Mucosa of rectum (tissue), 2 donors: ENCODE results near the gene ZNF503.

Source experiments
- H3K27ac ChIP-seq, 2 donors: one replicate each; pipeline ENCODE4 v1.7.0; 2013; ENCODE audit warnings: inconsistent platforms in 2 of 2, low read depth in 2 of 2, low read length in 2 of 2
- H3K27me3 ChIP-seq, 2 donors: one replicate each; pipeline ENCODE4 v1.7.0; 2013; ENCODE audit warnings: low read length in 2 of 2; ENCODE audit not compliant: control insufficient read depth in 2 of 2, insufficient read depth in 2 of 2
- H3K36me3 ChIP-seq, 2 donors: one replicate each; pipeline ENCODE4 v1.7.0; 2013; ENCODE audit warnings: low read length in 2 of 2; ENCODE audit not compliant: control insufficient read depth in 2 of 2, insufficient read depth in 2 of 2
- H3K4me1 ChIP-seq, 2 donors: one replicate each; pipeline ENCODE4 v1.7.0; 2013; ENCODE audit warnings: low read length in 2 of 2, mild to moderate bottlenecking in 1 of 2; ENCODE audit not compliant: control insufficient read depth in 2 of 2, insufficient read depth in 2 of 2
- H3K4me3 ChIP-seq, 2 donors: one replicate each; pipeline ENCODE4 v1.7.0; 2013; ENCODE audit warnings: low read length in 2 of 2
- H3K9ac ChIP-seq, 2 donors: one replicate each; pipeline ENCODE4 v1.7.0; 2013; ENCODE audit warnings: low read length in 2 of 2, low read depth in 1 of 2, mild to moderate bottlenecking in 1 of 2
- H3K9me3 ChIP-seq, 2 donors: one replicate each; pipeline ENCODE4 v1.7.0; 2013; ENCODE audit warnings: low read length in 2 of 2; ENCODE audit not compliant: control insufficient read depth in 2 of 2
- donor health status: healthy.
- donor health status: Normal muscosa, but diverticular disease.

Gene ZNF503

DNA sequence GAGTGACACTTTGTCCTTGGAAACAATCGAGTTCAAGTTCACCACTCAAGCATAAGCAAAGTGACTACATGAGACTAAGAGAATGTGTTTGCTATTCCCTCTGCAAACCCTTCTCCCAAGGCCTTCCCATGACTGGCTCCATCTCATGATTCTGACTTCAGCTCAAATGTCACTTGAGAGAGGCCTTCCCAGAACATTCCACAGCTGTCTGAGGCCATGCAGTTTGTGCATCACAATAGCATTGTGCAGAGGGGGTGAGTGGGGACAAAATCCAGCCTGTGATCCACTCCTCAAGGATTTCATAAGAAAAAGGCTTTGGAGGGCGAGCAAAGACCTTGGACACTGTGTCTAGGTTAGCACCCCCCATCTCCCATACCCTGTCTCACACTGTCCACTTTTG lies 23.0 kb upstream of the ZNF503 start:
- H3K36me3 ChIP-seq: no peaks in the 10 kb centered on the region
- no peak overlapping the region for H3K27ac ChIP-seq
- no peak overlapping the region for H3K4me3 ChIP-seq
- H3K9ac ChIP-seq: no peak overlapping the region
- peaks cover 0 to 2% of the 10 kb centered on the region in 2 donors for H3K4me1 ChIP-seq
- no peaks in the 10 kb centered on the region for H3K9me3 ChIP-seq
- no peaks in the 10 kb centered on the region for H3K27me3 ChIP-seq

DNA sequence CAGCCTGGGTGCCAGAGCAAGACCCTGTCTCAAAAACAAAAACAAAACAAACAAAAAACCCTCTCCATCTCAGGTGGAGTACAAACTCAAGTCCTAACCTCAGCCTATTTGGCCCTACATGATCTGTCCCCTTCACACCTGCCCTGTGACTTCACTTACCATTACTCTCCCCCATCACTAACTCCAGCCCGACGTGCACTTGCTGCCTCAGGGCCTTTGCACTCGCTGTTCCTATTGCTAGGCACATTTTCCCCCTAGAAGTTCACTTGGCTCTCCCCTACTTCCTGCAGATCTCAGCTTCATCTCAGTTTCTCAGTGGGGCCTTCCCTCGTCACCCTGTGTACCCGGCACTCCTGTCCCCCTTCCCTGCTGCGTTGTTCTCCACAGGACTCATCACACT lies 21.3 kb upstream of the ZNF503 start:
- Histone ChIP-seq H3K4me1 (peaks cover 0 to 1% of the 10 kb centered on the region in 2 donors), H3K27me3 (no peaks in the 10 kb centered on the region), H3K36me3 (no peaks in the 10 kb centered on the region), H3K9ac (no peak overlapping the region), H3K9me3 (no peaks in the 10 kb centered on the region), H3K4me3 (no peak overlapping the region), H3K27ac (no peak overlapping the region)

- Histone ChIP-seq H3K27ac (no peak overlapping the region), H3K27me3 (peaks cover 0 to 2% of the 10 kb centered on the region in 2 donors), H3K9me3 (no peaks in the 10 kb centered on the region), H3K4me3 (no peak overlapping the region), H3K36me3 (no peaks in the 10 kb centered on the region), H3K4me1 (no peaks in the 10 kb centered on the region), H3K9ac (no peak overlapping the region)
These were observed 17.1 kb upstream of the ZNF503 start for GRCh38 chr10:75418712-75419111.

- H3K36me3 ChIP-seq: no peaks in the 10 kb centered on the region
- H3K27ac ChIP-seq: no peak overlapping the region
- H3K9me3 ChIP-seq: no peaks in the 10 kb centered on the region
- peaks cover 0 to 2% of the 10 kb centered on the region in 2 donors for H3K27me3 ChIP-seq
- no peak overlapping the region for H3K4me3 ChIP-seq
- no peaks in the 10 kb centered on the region for H3K4me1 ChIP-seq
- H3K9ac ChIP-seq: no peak overlapping the region
These were observed 16.7 kb upstream of the ZNF503 start for GRCh38 chr10:75418293-75418692.

DNA sequence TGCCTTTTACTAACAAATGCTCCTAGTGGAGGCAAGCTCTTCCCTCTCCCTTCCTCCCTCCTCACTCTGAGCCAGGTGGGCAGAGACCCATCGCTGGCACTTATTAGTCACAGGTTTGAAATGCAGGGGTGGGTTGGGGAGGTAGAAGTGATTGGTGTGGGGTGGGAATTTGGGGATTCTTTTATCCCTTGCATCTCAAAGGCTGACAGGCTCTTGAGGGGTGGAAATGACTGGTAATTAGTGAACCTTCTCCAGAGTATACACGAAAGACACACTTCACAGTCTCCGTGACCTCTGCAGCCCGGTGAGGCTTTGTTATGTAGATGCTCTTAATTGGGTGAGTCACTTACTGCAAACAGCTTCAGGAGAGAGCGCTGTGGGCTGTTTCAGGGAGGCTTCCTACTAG lies 16.0 kb upstream of the ZNF503 start:
- Histone ChIP-seq H3K27ac (no peak overlapping the region), H3K9me3 (no peaks in the 10 kb centered on the region), H3K9ac (no peak overlapping the region), H3K4me1 (no peaks in the 10 kb centered on the region), H3K36me3 (no peaks in the 10 kb centered on the region), H3K4me3 (no peak overlapping the region), H3K27me3 (peaks cover 0 to 2% of the 10 kb centered on the region in 2 donors)

DNA sequence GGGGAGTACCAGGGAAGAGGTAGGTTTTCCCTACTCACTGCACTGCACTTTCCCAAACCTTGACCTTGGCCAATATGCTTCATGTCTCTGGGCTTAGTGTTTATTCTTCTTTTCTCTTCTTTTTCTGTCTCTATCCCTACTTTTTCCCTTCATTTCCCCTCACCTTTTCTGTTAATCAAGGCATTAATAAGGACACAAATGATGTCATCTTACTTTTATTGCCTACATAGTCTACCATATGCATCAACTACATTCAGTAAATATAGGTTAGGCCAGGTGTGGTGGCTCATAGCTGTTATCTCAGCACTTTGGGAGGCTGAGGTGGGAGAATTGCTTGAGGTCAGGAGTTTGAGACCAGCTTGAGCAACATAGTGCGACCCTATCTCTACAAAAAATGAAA lies 13.0 kb upstream of the ZNF503 start:
- no peak overlapping the region for H3K27ac ChIP-seq

GRCh38 chr10:75410132-75411005 lies 8.8 kb upstream of the ZNF503 start:
- H3K9ac ChIP-seq: no peak overlapping the region
- H3K4me1 ChIP-seq: peaks cover 3 to 9% of the 10 kb centered on the region in 2 donors
- H3K27ac ChIP-seq: no peak overlapping the region
- H3K36me3 ChIP-seq: no peaks in the 10 kb centered on the region
- H3K27me3 ChIP-seq: peaks cover 2 to 3% of the 10 kb centered on the region in 2 donors
- H3K9me3 ChIP-seq: no peaks in the 10 kb centered on the region
- no peak overlapping the region for H3K4me3 ChIP-seq

More for the DNA sequence above, 13.0 kb upstream of the ZNF503 start:
- Histone ChIP-seq H3K9ac (no peak overlapping the region), H3K36me3 (no peaks in the 10 kb centered on the region), H3K4me3 (no peak overlapping the region), H3K4me1 (peaks cover 0 to 3% of the 10 kb centered on the region in 2 donors), H3K27me3 (peaks cover 0 to 2% of the 10 kb centered on the region in 2 donors), H3K9me3 (no peaks in the 10 kb centered on the region)

DNA sequence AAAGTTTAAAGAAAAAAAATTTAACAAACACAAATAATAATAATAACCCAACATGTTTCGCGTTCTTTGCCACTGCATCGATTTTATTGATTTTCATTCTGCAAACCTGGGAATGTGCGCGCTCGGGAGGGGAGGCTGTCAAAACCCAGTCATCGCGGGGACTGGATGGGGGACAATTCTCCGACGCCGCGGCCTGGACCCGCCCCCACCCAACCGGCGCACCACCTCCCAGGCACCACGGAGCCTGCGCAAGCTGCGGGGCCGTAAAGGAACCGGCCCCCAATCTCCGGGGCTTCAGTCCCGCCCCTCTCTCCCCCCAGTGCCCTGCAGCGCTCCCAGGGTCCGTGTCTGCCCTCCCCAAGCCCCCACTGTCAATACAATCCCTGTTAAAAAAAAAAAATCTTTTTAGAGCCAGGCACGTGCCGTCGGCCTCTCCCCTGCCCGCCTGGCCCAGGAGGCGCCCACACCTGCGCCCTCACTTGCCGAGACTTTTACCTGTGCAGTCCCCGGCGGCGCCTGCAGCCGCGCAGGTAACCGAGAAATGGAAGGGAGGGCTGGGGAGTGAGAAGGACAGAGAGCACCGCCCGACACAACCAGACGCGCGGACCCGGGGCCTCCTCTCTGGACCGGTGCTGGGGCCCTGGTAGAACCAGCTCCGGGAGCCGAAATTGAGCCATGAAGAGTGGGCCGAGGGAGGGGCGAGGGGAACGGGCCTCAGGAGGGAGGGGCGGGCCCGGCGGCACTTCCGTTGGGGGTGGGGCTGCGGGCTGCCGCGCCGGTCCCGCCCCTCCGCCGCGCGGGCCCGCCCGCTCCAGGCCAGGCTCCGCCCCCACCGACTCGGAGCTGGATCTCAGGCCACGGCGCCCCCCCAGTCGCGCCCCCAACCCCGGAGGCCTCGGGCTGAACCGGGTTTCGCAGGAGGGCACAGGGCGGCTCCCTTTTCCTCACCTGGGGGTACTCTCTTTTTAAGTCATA lies 7.6 kb upstream of the ZNF503 start:
- Histone ChIP-seq H3K27ac (peak overlapping the region; percentile 79 to 83), H3K9ac (peak overlapping the region; percentile 60 to 83), H3K4me3 (peak overlapping the region; percentile 74 to 82), H3K4me1 (peaks cover 5 to 11% of the 10 kb centered on the region in 2 donors), H3K9me3 (no peaks in the 10 kb centered on the region), H3K27me3 (peaks cover 2 to 13% of the 10 kb centered on the region in 2 donors), H3K36me3 (no peaks in the 10 kb centered on the region)

DNA sequence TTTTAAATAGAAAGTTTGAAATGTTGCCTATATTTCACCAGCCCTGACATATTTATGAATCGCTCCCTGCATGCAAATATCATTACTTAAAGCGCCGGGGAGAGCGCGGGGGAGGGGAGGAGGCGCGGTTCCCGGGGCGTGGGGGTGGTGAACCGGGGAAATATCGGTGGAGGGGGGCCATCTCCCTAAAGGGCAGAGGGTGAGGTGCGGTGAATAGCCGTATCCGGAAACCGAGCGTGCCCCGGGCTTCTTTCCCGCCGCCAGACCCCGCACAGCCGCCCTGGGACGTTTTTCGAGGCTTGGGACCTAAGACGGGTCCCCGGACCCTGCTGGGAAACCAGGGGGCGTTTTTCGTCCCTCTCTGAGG lies 6.9 kb upstream of the ZNF503 start:
- H3K4me1 ChIP-seq: peaks cover 5 to 12% of the 10 kb centered on the region in 2 donors
- H3K27me3 ChIP-seq: peaks cover 2 to 15% of the 10 kb centered on the region in 2 donors
- peak overlapping the region; percentile 24 to 83 for H3K9ac ChIP-seq
- no peaks in the 10 kb centered on the region for H3K36me3 ChIP-seq
- H3K4me3 ChIP-seq: peak overlapping the region; percentile 74 to 82
- H3K9me3 ChIP-seq: no peaks in the 10 kb centered on the region
- H3K27ac ChIP-seq: no peak overlapping the region
